22Rv1 (cell line): ENCODE data around the gene ANK3.

Experiments
- CTCF ChIP-seq: fragments of 450-650 bp; IDR thresholded peaks from 2 replicates; pipeline ENCODE4 v1.5.1; 2017; ENCODE audit warnings: mild to moderate bottlenecking
- ZFX ChIP-seq: fragments of 450-650 bp; IDR thresholded peaks from 2 replicates; pipeline ENCODE4 v1.6.1; 2017; ENCODE audit warnings: antibody characterized with exemption, borderline replicate concordance

GRCh38 chr10:60147025-60147424 lies 242.7 kb downstream of the ANK3 start:
- TF ChIP-seq CTCF (no peak), ZFX (no peak)
